ENCODE results near the gene APOM. TPM values are rescaled to one million over a fixed set of nuclear protein-coding genes. Genes with fewer than 3 reads are reported as not detected.

APOM gene
- total RNA-seq, 1 experiment from 2014 or later = 5.0 TPM

DNA sequence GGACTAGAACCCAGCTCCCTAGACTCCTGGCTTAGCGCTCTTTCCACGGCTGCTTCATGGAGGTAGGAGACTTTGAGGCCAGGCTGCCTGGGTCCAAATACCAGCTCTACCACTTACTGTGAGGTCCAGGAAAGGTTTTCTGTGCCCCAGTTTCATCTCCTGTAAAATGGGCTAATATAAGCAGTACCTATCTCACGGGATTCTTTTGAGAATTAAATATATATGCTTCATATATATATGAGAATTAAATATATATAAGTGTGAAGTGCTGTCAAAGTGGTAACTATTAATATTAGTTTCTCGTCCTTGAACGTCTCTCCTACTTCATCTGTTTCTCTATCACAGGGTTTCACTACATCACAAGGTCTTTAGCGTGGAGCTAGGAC lies 35.4 kb downstream of the APOM start:
- H3K27me3 Mint-ChIP-seq (ENCODE audit: insufficient read depth, unreplicated experiment) = no peaks in the 10 kb centered on the region
- POLR2A ChIA-PET = interaction anchor here (0.5 to 3.4 kb wide), 5 partner anchors 11 to 1009 kb away, joined by 4 to 19 read pairs (median 5); partner anchors contain the start of gene ABHD16A
- CTCF ChIA-PET = interaction anchor here (0.5 to 2.2 kb wide), 8 partner anchors 10 to 1917 kb away, joined by 3 to 9 read pairs (median 3); partner anchors contain the start of genes ABHD16A and LY6G5C
- H3K4me3 Mint-ChIP-seq (ENCODE audit: unreplicated experiment) = no peak overlapping the region
- H3K27ac Mint-ChIP-seq (ENCODE audit: low read depth, unreplicated experiment) = no peak overlapping the region
- H3K36me3 Mint-ChIP-seq (ENCODE audit: insufficient read depth, unreplicated experiment) = peaks cover 57% of the 10 kb centered on the region
- TF ChIP-seq, protein P1, sequence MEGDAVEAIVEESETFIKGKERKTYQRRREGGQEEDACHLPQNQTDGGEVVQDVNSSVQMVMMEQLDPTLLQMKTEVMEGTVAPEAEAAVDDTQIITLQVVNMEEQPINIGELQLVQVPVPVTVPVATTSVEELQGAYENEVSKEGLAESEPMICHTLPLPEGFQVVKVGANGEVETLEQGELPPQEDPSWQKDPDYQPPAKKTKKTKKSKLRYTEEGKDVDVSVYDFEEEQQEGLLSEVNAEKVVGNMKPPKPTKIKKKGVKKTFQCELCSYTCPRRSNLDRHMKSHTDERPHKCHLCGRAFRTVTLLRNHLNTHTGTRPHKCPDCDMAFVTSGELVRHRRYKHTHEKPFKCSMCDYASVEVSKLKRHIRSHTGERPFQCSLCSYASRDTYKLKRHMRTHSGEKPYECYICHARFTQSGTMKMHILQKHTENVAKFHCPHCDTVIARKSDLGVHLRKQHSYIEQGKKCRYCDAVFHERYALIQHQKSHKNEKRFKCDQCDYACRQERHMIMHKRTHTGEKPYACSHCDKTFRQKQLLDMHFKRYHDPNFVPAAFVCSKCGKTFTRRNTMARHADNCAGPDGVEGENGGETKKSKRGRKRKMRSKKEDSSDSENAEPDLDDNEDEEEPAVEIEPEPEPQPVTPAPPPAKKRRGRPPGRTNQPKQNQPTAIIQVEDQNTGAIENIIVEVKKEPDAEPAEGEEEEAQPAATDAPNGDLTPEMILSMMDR (IDR thresholded peaks at IDR 0.05; ENCODE audit: unreplicated experiment) = no peak
- no peak for DNase-seq (ENCODE audit: unreplicated experiment)
- H3K9me3 Mint-ChIP-seq (ENCODE audit: unreplicated experiment) = no peaks in the 10 kb centered on the region
- intact Hi-C loops (cut with micrococcal nuclease) = no loop called here
- no TSS peak for BruUV-seq (replicated peaks)
- H3K4me1 Mint-ChIP-seq (ENCODE audit: insufficient read depth, unreplicated experiment) = peaks cover 6% of the 10 kb centered on the region

GRCh38 chr6:31691564-31692108 lies 35.9 kb downstream of the APOM start:
- CTCF ChIA-PET = interaction anchor here (0.6 to 1.1 kb wide), 2 partner anchors 50 to 78 kb away, joined by 3 to 4 read pairs; no protein-coding TSS in a partner anchor
- Mint-ChIP-seq H3K36me3 (ENCODE audit: insufficient read depth, unreplicated experiment) (peaks cover 61% of the 10 kb centered on the region), H3K4me3 (ENCODE audit: unreplicated experiment) (no peak overlapping the region), H3K4me1 (ENCODE audit: insufficient read depth, unreplicated experiment) (peaks cover 6% of the 10 kb centered on the region), H3K27ac (ENCODE audit: low read depth, unreplicated experiment) (no peak overlapping the region), H3K27me3 (ENCODE audit: insufficient read depth, unreplicated experiment) (no peaks in the 10 kb centered on the region), H3K9me3 (ENCODE audit: unreplicated experiment) (no peaks in the 10 kb centered on the region)
- TF ChIP-seq, protein P1 (IDR thresholded peaks at IDR 0.05; ENCODE audit: unreplicated experiment) = no peak
- POLR2A ChIA-PET = interaction anchor here (0.5 to 3.4 kb wide), 3 partner anchors 11 to 216 kb away, joined by 4 to 19 read pairs (median 5); partner anchors contain the start of gene ABHD16A
- DNase-seq (ENCODE audit: unreplicated experiment) = no peak
- BruUV-seq (replicated peaks) = no TSS peak
- intact Hi-C loops (cut with micrococcal nuclease) = no loop called here

DNA sequence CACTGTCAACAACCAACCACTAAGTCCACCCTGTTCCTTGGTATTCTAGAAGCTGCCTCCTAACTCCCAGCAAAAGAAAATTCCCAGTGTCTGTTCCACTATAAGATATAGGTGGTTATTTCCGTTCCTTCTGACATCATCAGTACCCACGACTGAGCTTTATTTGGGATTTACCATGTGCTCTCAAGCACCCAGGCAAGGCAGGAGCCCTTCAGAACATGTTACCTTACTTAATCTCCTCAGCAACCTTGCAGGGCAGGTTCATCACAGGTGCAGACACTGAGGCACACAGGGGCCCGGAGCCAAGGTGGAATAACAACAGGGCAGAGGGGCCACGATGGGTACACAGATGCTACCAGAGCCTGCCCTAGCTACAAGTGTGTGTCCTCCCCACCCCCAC lies 36.7 kb downstream of the APOM start:
- intact Hi-C loops (cut with micrococcal nuclease) = no loop called here
- peaks cover 6% of the 10 kb centered on the region for H3K4me1 Mint-ChIP-seq (ENCODE audit: insufficient read depth, unreplicated experiment)
- H3K27ac Mint-ChIP-seq (ENCODE audit: low read depth, unreplicated experiment) = no peak overlapping the region
- POLR2A ChIA-PET = interaction anchor here (3.4 kb wide), 1 partner anchor 10 kb away, joined by 19 read pairs; the partner anchor contains the start of gene ABHD16A
- H3K9me3 Mint-ChIP-seq (ENCODE audit: unreplicated experiment) = no peaks in the 10 kb centered on the region
- H3K36me3 Mint-ChIP-seq (ENCODE audit: insufficient read depth, unreplicated experiment) = peaks cover 65% of the 10 kb centered on the region
- TF ChIP-seq, protein P1 (IDR thresholded peaks at IDR 0.05; ENCODE audit: unreplicated experiment) = no peak
- no peak overlapping the region for H3K4me3 Mint-ChIP-seq (ENCODE audit: unreplicated experiment)
- no peaks in the 10 kb centered on the region for H3K27me3 Mint-ChIP-seq (ENCODE audit: insufficient read depth, unreplicated experiment)
- DNase-seq (ENCODE audit: unreplicated experiment) = no peak
- CTCF ChIA-PET = interaction anchor here (0.7 to 1.1 kb wide), 3 partner anchors 49 to 1252 kb away, joined by 3 to 4 read pairs (median 3); no protein-coding TSS in a partner anchor
- BruUV-seq (replicated peaks) = no TSS peak

- no TSS peak for BruUV-seq (replicated peaks)
- CTCF ChIA-PET = interaction anchor here (0.7 kb wide), 2 partner anchors 166 to 1251 kb away, joined by 3 read pairs; no protein-coding TSS in a partner anchor
- Mint-ChIP-seq H3K9me3 (ENCODE audit: unreplicated experiment) (no peaks in the 10 kb centered on the region), H3K4me1 (ENCODE audit: insufficient read depth, unreplicated experiment) (peaks cover 6% of the 10 kb centered on the region), H3K27ac (ENCODE audit: low read depth, unreplicated experiment) (no peak overlapping the region), H3K27me3 (ENCODE audit: insufficient read depth, unreplicated experiment) (no peaks in the 10 kb centered on the region), H3K36me3 (ENCODE audit: insufficient read depth, unreplicated experiment) (peaks cover 61% of the 10 kb centered on the region), H3K4me3 (ENCODE audit: unreplicated experiment) (no peak overlapping the region)
- intact Hi-C loops (cut with micrococcal nuclease) = no loop called here
- TF ChIP-seq, protein P1 (IDR thresholded peaks at IDR 0.05; ENCODE audit: unreplicated experiment) = no peak
- POLR2A ChIA-PET = interaction anchor here (1.1 to 3.4 kb wide), 2 partner anchors 9 to 19 kb away, joined by 3 to 19 read pairs; partner anchors contain the start of gene ABHD16A
- DNase-seq (ENCODE audit: unreplicated experiment) = no peak
Measured at GRCh38 chr6:31692886-31693285, 37.2 kb downstream of the APOM start.
